Mucosa of rectum (tissue), 2 donors: ENCODE measurements around the gene KRT34.

Source experiments
- H3K27ac ChIP-seq, 2 donors: one replicate each; pipeline ENCODE4 v1.7.0; 2013; ENCODE audit warnings: inconsistent platforms in 2 of 2, low read depth in 2 of 2, low read length in 2 of 2
- H3K27me3 ChIP-seq, 2 donors: one replicate each; pipeline ENCODE4 v1.7.0; 2013; ENCODE audit warnings: low read length in 2 of 2; ENCODE audit not compliant: control insufficient read depth in 2 of 2, insufficient read depth in 2 of 2
- H3K36me3 ChIP-seq, 2 donors: one replicate each; pipeline ENCODE4 v1.7.0; 2013; ENCODE audit warnings: low read length in 2 of 2; ENCODE audit not compliant: control insufficient read depth in 2 of 2, insufficient read depth in 2 of 2
- H3K4me1 ChIP-seq, 2 donors: one replicate each; pipeline ENCODE4 v1.7.0; 2013; ENCODE audit warnings: low read length in 2 of 2, mild to moderate bottlenecking in 1 of 2; ENCODE audit not compliant: control insufficient read depth in 2 of 2, insufficient read depth in 2 of 2
- H3K4me3 ChIP-seq, 2 donors: one replicate each; pipeline ENCODE4 v1.7.0; 2013; ENCODE audit warnings: low read length in 2 of 2
- H3K9ac ChIP-seq, 2 donors: one replicate each; pipeline ENCODE4 v1.7.0; 2013; ENCODE audit warnings: low read length in 2 of 2, low read depth in 1 of 2, mild to moderate bottlenecking in 1 of 2
- H3K9me3 ChIP-seq, 2 donors: one replicate each; pipeline ENCODE4 v1.7.0; 2013; ENCODE audit warnings: low read length in 2 of 2; ENCODE audit not compliant: control insufficient read depth in 2 of 2
- donor health status: healthy.
- donor health status: Normal muscosa, but diverticular disease.

KRT34 gene

GRCh38 chr17:41418116-41418860 is 36.2 kb upstream of the KRT34 start:
- H3K9me3 ChIP-seq: no peaks in the 10 kb centered on the region
- no peaks in the 10 kb centered on the region for H3K27me3 ChIP-seq
- no peaks in the 10 kb centered on the region for H3K4me1 ChIP-seq
- H3K27ac ChIP-seq: no peak overlapping the region
- no peak overlapping the region for H3K9ac ChIP-seq
- no peak overlapping the region for H3K4me3 ChIP-seq
- H3K36me3 ChIP-seq: no peaks in the 10 kb centered on the region

- no peak overlapping the region for H3K27ac ChIP-seq
Measured at GRCh38 chr17:41417576-41418015, 35.5 kb upstream of the KRT34 start.

GRCh38 chr17:41417127-41417526 is 35.0 kb upstream of the KRT34 start:
- Histone ChIP-seq H3K4me1 (no peaks in the 10 kb centered on the region), H3K27me3 (no peaks in the 10 kb centered on the region), H3K36me3 (no peaks in the 10 kb centered on the region), H3K9me3 (no peaks in the 10 kb centered on the region), H3K9ac (no peak overlapping the region), H3K4me3 (no peak overlapping the region), H3K27ac (no peak overlapping the region)

More at GRCh38 chr17:41417576-41418015, 35.5 kb upstream of the KRT34 start:
- Histone ChIP-seq H3K9ac (no peak overlapping the region), H3K9me3 (no peaks in the 10 kb centered on the region), H3K36me3 (no peaks in the 10 kb centered on the region), H3K27me3 (no peaks in the 10 kb centered on the region), H3K4me1 (no peaks in the 10 kb centered on the region), H3K4me3 (no peak overlapping the region)

- Histone ChIP-seq H3K4me1 (no peaks in the 10 kb centered on the region), H3K36me3 (no peaks in the 10 kb centered on the region), H3K4me3 (no peak overlapping the region), H3K27me3 (no peaks in the 10 kb centered on the region), H3K9ac (no peak overlapping the region), H3K27ac (no peak overlapping the region), H3K9me3 (no peaks in the 10 kb centered on the region)
Measured at GRCh38 chr17:41416479-41416878, 34.4 kb upstream of the KRT34 start.

GRCh38 chr17:41415833-41416335 is 33.8 kb upstream of the KRT34 start:
- Histone ChIP-seq H3K9ac (no peak overlapping the region), H3K27ac (no peak overlapping the region)

GRCh38 chr17:41415411-41415810 is 33.3 kb upstream of the KRT34 start:
- H3K9ac ChIP-seq: no peak overlapping the region
- H3K36me3 ChIP-seq: no peaks in the 10 kb centered on the region

More at GRCh38 chr17:41415833-41416335, 33.8 kb upstream of the KRT34 start:
- H3K27me3 ChIP-seq: no peaks in the 10 kb centered on the region
- no peaks in the 10 kb centered on the region for H3K4me1 ChIP-seq
- H3K4me3 ChIP-seq: no peak overlapping the region
- no peaks in the 10 kb centered on the region for H3K36me3 ChIP-seq
- H3K9me3 ChIP-seq: no peaks in the 10 kb centered on the region

GRCh38 chr17:41413982-41414381 is 31.9 kb upstream of the KRT34 start:
- Histone ChIP-seq H3K27ac (no peak overlapping the region), H3K27me3 (no peaks in the 10 kb centered on the region), H3K36me3 (no peaks in the 10 kb centered on the region), H3K9ac (no peak overlapping the region), H3K4me3 (no peak overlapping the region), H3K4me1 (no peaks in the 10 kb centered on the region), H3K9me3 (no peaks in the 10 kb centered on the region)

More at GRCh38 chr17:41415411-41415810, 33.3 kb upstream of the KRT34 start:
- Histone ChIP-seq H3K4me3 (no peak overlapping the region), H3K9me3 (no peaks in the 10 kb centered on the region), H3K27ac (no peak overlapping the region), H3K4me1 (no peaks in the 10 kb centered on the region), H3K27me3 (no peaks in the 10 kb centered on the region)

GRCh38 chr17:41413353-41413957 is 31.3 kb upstream of the KRT34 start:
- Histone ChIP-seq H3K27ac (no peak overlapping the region), H3K9ac (no peak overlapping the region), H3K27me3 (peaks cover 0 to 4% of the 10 kb centered on the region in 2 donors), H3K9me3 (no peaks in the 10 kb centered on the region), H3K36me3 (no peaks in the 10 kb centered on the region), H3K4me1 (no peaks in the 10 kb centered on the region), H3K4me3 (no peak overlapping the region)

GRCh38 chr17:41411072-41411840 is 29.1 kb upstream of the KRT34 start:
- H3K27ac ChIP-seq: no peak overlapping the region
- H3K4me3 ChIP-seq: no peak overlapping the region
- no peaks in the 10 kb centered on the region for H3K36me3 ChIP-seq
- H3K9ac ChIP-seq: no peak overlapping the region
- H3K9me3 ChIP-seq: no peaks in the 10 kb centered on the region
- no peaks in the 10 kb centered on the region for H3K4me1 ChIP-seq
- H3K27me3 ChIP-seq: peaks cover 0 to 4% of the 10 kb centered on the region in 2 donors

GRCh38 chr17:41407226-41407625 is 25.1 kb upstream of the KRT34 start:
- no peak overlapping the region for H3K27ac ChIP-seq
- H3K4me1 ChIP-seq: no peaks in the 10 kb centered on the region
- no peaks in the 10 kb centered on the region for H3K9me3 ChIP-seq
- peaks cover 0 to 4% of the 10 kb centered on the region in 2 donors for H3K27me3 ChIP-seq
- H3K9ac ChIP-seq: no peak overlapping the region
- no peak overlapping the region for H3K4me3 ChIP-seq
- no peaks in the 10 kb centered on the region for H3K36me3 ChIP-seq
